ENCODE data around the gene PIM2. TPM values are rescaled to one million over a fixed set of nuclear protein-coding genes. Genes with fewer than 3 reads are reported as not detected.

The PIM2 gene
- total RNA-seq, 1 experiment from 2014 or later, result 15.6 TPM

DNA sequence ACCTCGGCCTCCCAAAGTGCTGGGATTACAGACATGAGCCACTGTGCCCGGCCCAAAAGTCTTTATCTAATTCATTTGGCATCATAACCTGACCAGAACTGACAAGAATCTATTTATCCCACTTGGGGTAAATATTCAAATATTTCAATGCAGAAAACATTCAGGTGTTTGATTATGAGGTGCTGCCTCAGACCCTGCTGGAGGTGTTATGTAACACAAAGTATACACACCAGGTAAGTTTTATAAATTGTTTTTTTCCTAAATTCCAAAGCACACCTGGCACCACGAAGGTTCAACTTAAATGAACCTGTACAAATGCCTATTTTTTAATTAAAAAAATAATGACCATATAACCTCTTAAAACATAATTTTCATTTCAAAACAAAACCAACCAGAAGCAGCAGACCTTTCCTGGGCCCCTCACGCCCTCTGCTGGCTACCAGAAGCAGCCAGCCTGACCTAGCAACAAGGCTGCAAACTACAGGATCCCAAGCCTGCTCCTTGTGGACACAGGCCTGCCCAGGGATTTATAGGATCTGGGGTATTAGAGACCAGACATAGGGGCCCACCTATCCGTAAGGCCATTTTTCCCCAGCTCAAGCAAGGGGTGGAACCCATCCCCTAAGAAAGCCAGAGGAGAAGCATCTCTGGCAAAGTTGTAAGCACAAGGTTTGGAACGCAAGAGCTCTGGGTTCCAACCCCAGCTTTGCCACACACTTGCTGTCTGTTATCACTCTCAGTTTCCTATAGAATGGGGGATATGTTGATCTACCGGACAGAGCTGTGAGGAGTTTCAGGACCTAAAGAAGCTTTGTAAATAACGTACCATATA lies 26.9 kb upstream of the PIM2 start:
- Histone ChIP-seq H3K4me1 (ENCODE audit: control insufficient read depth in 1 of 2, insufficient read depth in 2 of 2, low read length in 2 of 2) (no peaks in the 10 kb centered on the region), H3K4me3 (replicated peaks in 1 of 2; ENCODE audit: low read depth in 1 of 2, low read length in 2 of 2) (no peak overlapping the region), H3K4me2 (ENCODE audit: low read length) (no peak overlapping the region), H3K9me2 (ENCODE audit: insufficient read depth) (no peaks in the 10 kb centered on the region), H3K36me3 (ENCODE audit: control insufficient read depth in 1 of 2, insufficient read depth in 2 of 2, low read length in 2 of 2) (peaks cover 0 to 5% of the 10 kb centered on the region in 2 experiments; a peak in 2 of 4 replicates), H3K79me2 (ENCODE audit: insufficient read depth, low read length) (peaks cover 46% of the 10 kb centered on the region), H3K9ac (ENCODE audit: low read length) (no peak overlapping the region), H3K9me3 (ENCODE audit: control insufficient read depth in 1 of 2, insufficient read depth in 1 of 2, low read depth in 1 of 2, low read length in 2 of 2) (no peaks in the 10 kb centered on the region), H3K27me3 (ENCODE audit: insufficient read depth, low read length) (no peaks in the 10 kb centered on the region), H3K27ac (ENCODE audit: low read depth, low read length) (no peak overlapping the region), H4K20me1 (ENCODE audit: insufficient read depth) (no peaks in the 10 kb centered on the region), H2AFZ (ENCODE audit: low read depth, low read length, poor library complexity, severe bottlenecking) (no peak overlapping the region)
- ChIA-PET RAD21 (ENCODE audit: low non-redundant PET in 1 of 2, low total read pairs in 2 of 2, uncharacterized antibody in 2 of 2, unreplicated experiment in 2 of 2) (no interaction called here), CTCF (no interaction called here), POLR2A (no interaction called here)
- BruUV-seq (replicated peaks), result no TSS peak
- ATAC-seq (peak; percentile 92), DNase-seq (ENCODE audit: low read depth, low spot score) (peak; percentile 6)
- intact Hi-C loops (cut with micrococcal nuclease), result loop anchor here (5.0 kb wide), 1 partner anchor 298 kb away; no protein-coding TSS in a partner anchor
- peak; percentile 59 for TF ChIP-seq RAD21 (IDR thresholded peaks at IDR 0.05; ENCODE audit: low read depth)
- no peak for TF ChIP-seq CBX3 (IDR thresholded peaks at IDR 0.05; ENCODE audit: low read depth)
- no peak for TF ChIP-seq ELF1 (IDR thresholded peaks at IDR 0.05; ENCODE audit: borderline replicate concordance, low read depth)
- no peak for TF ChIP-seq POLR2A (IDR thresholded peaks at IDR 0.05; ENCODE audit: borderline replicate concordance, extremely low read depth, insufficient read depth, insufficient read length)
- TF ChIP-seq, protein P1, sequence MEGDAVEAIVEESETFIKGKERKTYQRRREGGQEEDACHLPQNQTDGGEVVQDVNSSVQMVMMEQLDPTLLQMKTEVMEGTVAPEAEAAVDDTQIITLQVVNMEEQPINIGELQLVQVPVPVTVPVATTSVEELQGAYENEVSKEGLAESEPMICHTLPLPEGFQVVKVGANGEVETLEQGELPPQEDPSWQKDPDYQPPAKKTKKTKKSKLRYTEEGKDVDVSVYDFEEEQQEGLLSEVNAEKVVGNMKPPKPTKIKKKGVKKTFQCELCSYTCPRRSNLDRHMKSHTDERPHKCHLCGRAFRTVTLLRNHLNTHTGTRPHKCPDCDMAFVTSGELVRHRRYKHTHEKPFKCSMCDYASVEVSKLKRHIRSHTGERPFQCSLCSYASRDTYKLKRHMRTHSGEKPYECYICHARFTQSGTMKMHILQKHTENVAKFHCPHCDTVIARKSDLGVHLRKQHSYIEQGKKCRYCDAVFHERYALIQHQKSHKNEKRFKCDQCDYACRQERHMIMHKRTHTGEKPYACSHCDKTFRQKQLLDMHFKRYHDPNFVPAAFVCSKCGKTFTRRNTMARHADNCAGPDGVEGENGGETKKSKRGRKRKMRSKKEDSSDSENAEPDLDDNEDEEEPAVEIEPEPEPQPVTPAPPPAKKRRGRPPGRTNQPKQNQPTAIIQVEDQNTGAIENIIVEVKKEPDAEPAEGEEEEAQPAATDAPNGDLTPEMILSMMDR (IDR thresholded peaks at IDR 0.05 in 2 of 3, conservative IDR thresholded peaks at IDR 0.05 in 1 of 3; ENCODE audit: borderline replicate concordance in 1 of 3, insufficient read depth in 1 of 3, low read depth in 2 of 3, low read length in 2 of 3), result peak; percentile 42 to 77 (median 62); a peak in 5 of 6 replicates

DNA sequence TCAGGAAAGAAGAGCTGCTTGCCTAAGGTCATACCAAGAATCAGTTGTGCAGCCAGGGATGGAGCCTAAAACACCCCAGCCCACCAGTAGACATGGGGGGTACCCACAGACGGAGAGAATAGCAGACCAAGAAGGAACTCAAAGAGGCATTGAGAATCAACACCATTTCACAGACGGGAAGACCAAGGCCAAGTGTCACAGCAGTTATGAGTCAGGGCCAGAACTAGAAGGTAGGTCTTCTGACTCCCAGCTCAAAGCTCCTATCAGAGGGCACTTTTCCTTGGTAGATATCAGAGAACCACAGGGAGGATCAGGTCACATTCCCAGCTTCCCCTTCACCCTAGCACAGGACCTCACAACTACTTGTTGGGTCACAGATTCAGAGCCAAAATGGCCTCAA lies 24.1 kb upstream of the PIM2 start:
- TF ChIP-seq, protein P1 (IDR thresholded peaks at IDR 0.05 in 2 of 3, conservative IDR thresholded peaks at IDR 0.05 in 1 of 3; ENCODE audit: borderline replicate concordance in 1 of 3, insufficient read depth in 1 of 3, low read depth in 2 of 3, low read length in 2 of 3), result no peak
- TF ChIP-seq EZH2 (IDR thresholded peaks at IDR 0.05) (no peak), ZFX (IDR thresholded peaks at IDR 0.05) (no peak), CEBPB (IDR thresholded peaks at IDR 0.05; ENCODE audit: low read depth) (no peak), POLR2A (IDR thresholded peaks at IDR 0.05; ENCODE audit: borderline replicate concordance, extremely low read depth, insufficient read depth, insufficient read length) (no peak)
- TF ChIP-seq, protein P2, sequence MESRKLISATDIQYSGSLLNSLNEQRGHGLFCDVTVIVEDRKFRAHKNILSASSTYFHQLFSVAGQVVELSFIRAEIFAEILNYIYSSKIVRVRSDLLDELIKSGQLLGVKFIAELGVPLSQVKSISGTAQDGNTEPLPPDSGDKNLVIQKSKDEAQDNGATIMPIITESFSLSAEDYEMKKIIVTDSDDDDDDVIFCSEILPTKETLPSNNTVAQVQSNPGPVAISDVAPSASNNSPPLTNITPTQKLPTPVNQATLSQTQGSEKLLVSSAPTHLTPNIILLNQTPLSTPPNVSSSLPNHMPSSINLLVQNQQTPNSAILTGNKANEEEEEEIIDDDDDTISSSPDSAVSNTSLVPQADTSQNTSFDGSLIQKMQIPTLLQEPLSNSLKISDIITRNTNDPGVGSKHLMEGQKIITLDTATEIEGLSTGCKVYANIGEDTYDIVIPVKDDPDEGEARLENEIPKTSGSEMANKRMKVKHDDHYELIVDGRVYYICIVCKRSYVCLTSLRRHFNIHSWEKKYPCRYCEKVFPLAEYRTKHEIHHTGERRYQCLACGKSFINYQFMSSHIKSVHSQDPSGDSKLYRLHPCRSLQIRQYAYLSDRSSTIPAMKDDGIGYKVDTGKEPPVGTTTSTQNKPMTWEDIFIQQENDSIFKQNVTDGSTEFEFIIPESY (IDR thresholded peaks at IDR 0.05; ENCODE audit: extremely low read depth, insufficient replicate concordance, low read length), result no peak
- no peak for ATAC-seq
- Histone ChIP-seq H3K36me3 (ENCODE audit: control insufficient read depth in 1 of 2, insufficient read depth in 2 of 2, low read length in 2 of 2) (peaks cover 0 to 5% of the 10 kb centered on the region in 2 experiments; a peak in 2 of 4 replicates), H3K4me1 (ENCODE audit: control insufficient read depth in 1 of 2, insufficient read depth in 2 of 2, low read length in 2 of 2) (no peaks in the 10 kb centered on the region), H3K4me2 (ENCODE audit: low read length) (no peak overlapping the region), H3K79me2 (ENCODE audit: insufficient read depth, low read length) (peaks cover 56% of the 10 kb centered on the region), H3K9ac (ENCODE audit: low read length) (no peak overlapping the region), H2AFZ (ENCODE audit: low read depth, low read length, poor library complexity, severe bottlenecking) (no peak overlapping the region), H3K27ac (ENCODE audit: low read depth, low read length) (no peak overlapping the region), H4K20me1 (ENCODE audit: insufficient read depth) (no peaks in the 10 kb centered on the region), H3K9me2 (ENCODE audit: insufficient read depth) (no peaks in the 10 kb centered on the region), H3K9me3 (ENCODE audit: control insufficient read depth in 1 of 2, insufficient read depth in 1 of 2, low read depth in 1 of 2, low read length in 2 of 2) (no peaks in the 10 kb centered on the region), H3K4me3 (replicated peaks in 1 of 2; ENCODE audit: low read depth in 1 of 2, low read length in 2 of 2) (no peak overlapping the region), H3K27me3 (ENCODE audit: insufficient read depth, low read length) (no peaks in the 10 kb centered on the region)
- ChIA-PET POLR2A (no interaction called here), RAD21 (ENCODE audit: low non-redundant PET in 1 of 2, low total read pairs in 2 of 2, uncharacterized antibody in 2 of 2, unreplicated experiment in 2 of 2) (no interaction called here), CTCF (no interaction called here)
- no TSS peak for BruUV-seq (replicated peaks)
- intact Hi-C loops (cut with micrococcal nuclease), result no loop called here
- no peak for DNase-seq (ENCODE audit: low read depth, low spot score)
